ENCODE results near the gene CFAP20DC. TPM values are rescaled to one million over a fixed set of nuclear protein-coding genes. Genes with fewer than 3 reads are reported as not detected.
"Not testable (repeated sequence)": the region's sequence is repeated elsewhere in the genome, so short reads cannot be mapped to it uniquely, and the experiment has no call there.

The CFAP20DC gene
- total RNA-seq, 1 experiment from 2014 or later: 1.1 TPM

DNA sequence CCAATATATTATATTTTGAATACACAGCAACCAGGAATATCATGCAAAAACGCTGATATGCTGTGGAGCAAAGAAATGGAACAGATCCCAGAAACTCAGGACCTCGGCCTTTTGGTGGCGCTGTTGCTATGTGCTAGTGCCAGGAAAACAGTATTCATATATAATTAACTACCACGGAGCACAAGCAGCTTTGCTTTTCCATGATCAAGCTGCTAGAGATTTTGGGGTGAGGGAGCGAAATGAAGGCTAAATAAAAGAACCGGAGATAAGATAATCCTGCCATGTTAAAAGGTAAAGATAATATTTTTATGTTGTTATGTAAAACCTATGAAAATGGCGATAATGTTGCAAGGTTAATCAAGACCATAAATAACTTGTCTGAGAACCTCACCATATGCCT is 225.5 kb downstream of the CFAP20DC start:
- ChIA-PET POLR2A (interaction anchor here (0.6 to 1.2 kb wide), 2 partner anchors 29 to 230 kb away, joined by 3 read pairs; no protein-coding TSS in a partner anchor), CTCF (interaction anchor here (0.6 to 3.5 kb wide), 31 partner anchors 8 to 1844 kb away, joined by 3 to 30 read pairs (median 4); no protein-coding TSS in a partner anchor)
- DNase-seq (ENCODE audit: unreplicated experiment): peak; percentile 78
- H3K4me1 Mint-ChIP-seq (ENCODE audit: insufficient read depth, unreplicated experiment): no peaks in the 10 kb centered on the region
- H3K27me3 Mint-ChIP-seq (ENCODE audit: insufficient read depth, unreplicated experiment): no peaks in the 10 kb centered on the region
- no peak overlapping the region for H3K4me3 Mint-ChIP-seq (ENCODE audit: unreplicated experiment)
- intact Hi-C loops (cut with micrococcal nuclease): loop anchor here (2.0 to 10.0 kb wide), 6 partner anchors 171 to 991 kb away; no protein-coding TSS in a partner anchor
- TF ChIP-seq CTCF (IDR thresholded peaks at IDR 0.05; ENCODE audit: unreplicated experiment): peak; percentile 77
- BruUV-seq (replicated peaks): no TSS peak
- no peak overlapping the region for H3K27ac Mint-ChIP-seq (ENCODE audit: low read depth, unreplicated experiment)
- no peaks in the 10 kb centered on the region for H3K9me3 Mint-ChIP-seq (ENCODE audit: unreplicated experiment)
- no peaks in the 10 kb centered on the region for H3K36me3 Mint-ChIP-seq (ENCODE audit: insufficient read depth, unreplicated experiment)

- intact Hi-C loops (cut with micrococcal nuclease); H3K36me3 Mint-ChIP-seq (ENCODE audit: insufficient read depth, unreplicated experiment); H3K4me3 Mint-ChIP-seq (ENCODE audit: unreplicated experiment); POLR2A ChIA-PET; H3K9me3 Mint-ChIP-seq (ENCODE audit: unreplicated experiment); DNase-seq (ENCODE audit: unreplicated experiment); H3K27ac Mint-ChIP-seq (ENCODE audit: low read depth, unreplicated experiment); BruUV-seq (replicated peaks); H3K27me3 Mint-ChIP-seq (ENCODE audit: insufficient read depth, unreplicated experiment); H3K4me1 Mint-ChIP-seq (ENCODE audit: insufficient read depth, unreplicated experiment): not testable (repeated sequence)
- CTCF ChIA-PET: interaction anchor here (0.7 kb wide), 1 partner anchor 10 kb away, joined by 6 read pairs; no protein-coding TSS in a partner anchor
Observed at GRCh38 chr3:58806551-58807244, 243.1 kb downstream of the CFAP20DC start.

DNA sequence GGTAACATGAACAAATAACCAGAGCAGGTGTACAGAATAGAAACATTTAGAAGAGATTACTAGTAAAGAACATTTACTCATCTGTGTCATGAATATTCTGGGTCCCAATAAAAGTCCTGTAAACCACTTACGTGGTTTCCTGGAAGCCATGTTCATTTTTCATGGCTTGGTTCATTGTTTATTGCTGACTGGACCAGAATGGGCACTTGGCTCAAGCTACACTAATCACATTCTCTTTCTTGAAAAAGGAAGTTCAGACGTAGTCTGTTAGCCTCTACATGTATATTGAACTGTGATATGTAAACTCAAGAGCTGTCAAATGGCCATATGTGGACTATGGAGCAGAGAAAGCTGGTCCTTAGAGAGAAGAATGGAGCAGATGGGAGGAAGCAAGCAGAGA is 244.9 kb downstream of the CFAP20DC start:
- no peaks in the 10 kb centered on the region for H3K36me3 Mint-ChIP-seq (ENCODE audit: insufficient read depth, unreplicated experiment)
- H3K27ac Mint-ChIP-seq (ENCODE audit: low read depth, unreplicated experiment): no peak overlapping the region
- no peaks in the 10 kb centered on the region for H3K27me3 Mint-ChIP-seq (ENCODE audit: insufficient read depth, unreplicated experiment)
- no peaks in the 10 kb centered on the region for H3K9me3 Mint-ChIP-seq (ENCODE audit: unreplicated experiment)
- TF ChIP-seq CTCF (IDR thresholded peaks at IDR 0.05; ENCODE audit: unreplicated experiment): no peak
- no TSS peak for BruUV-seq (replicated peaks)
- no peak overlapping the region for H3K4me3 Mint-ChIP-seq (ENCODE audit: unreplicated experiment)
- POLR2A ChIA-PET: no interaction called here
- intact Hi-C loops (cut with micrococcal nuclease): no loop called here
- CTCF ChIA-PET: interaction anchor here (1.2 kb wide), 1 partner anchor 19 kb away, joined by 4 read pairs; no protein-coding TSS in a partner anchor
- H3K4me1 Mint-ChIP-seq (ENCODE audit: insufficient read depth, unreplicated experiment): no peaks in the 10 kb centered on the region
- DNase-seq (ENCODE audit: unreplicated experiment): no peak

DNA sequence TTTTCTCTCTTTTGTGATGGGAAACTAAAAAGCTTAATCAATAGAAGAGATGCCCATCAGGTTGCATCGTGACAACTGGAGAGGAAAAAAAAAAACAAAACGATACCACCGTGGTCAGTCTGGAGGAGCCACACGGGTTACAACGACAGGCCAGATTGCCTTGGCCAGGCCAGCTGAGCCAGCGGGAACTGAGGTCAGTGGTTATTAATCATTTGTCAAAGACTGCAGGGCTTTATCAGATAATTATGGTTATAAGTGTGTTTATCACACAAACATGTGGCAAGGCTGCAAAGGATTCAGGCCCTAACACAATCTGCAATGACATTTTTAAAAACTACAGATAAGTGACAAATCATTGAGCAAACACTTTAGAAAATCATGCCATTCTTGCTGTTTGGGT is 248.3 kb downstream of the CFAP20DC start:
- H3K4me3 Mint-ChIP-seq (ENCODE audit: unreplicated experiment): no peak overlapping the region
- CTCF ChIA-PET: interaction anchor here (0.5 kb wide), 1 partner anchor 30 kb away, joined by 4 read pairs; no protein-coding TSS in a partner anchor
- DNase-seq (ENCODE audit: unreplicated experiment): no peak
- intact Hi-C loops (cut with micrococcal nuclease): no loop called here
- H3K9me3 Mint-ChIP-seq (ENCODE audit: unreplicated experiment): no peaks in the 10 kb centered on the region
- H3K27ac Mint-ChIP-seq (ENCODE audit: low read depth, unreplicated experiment): no peak overlapping the region
- BruUV-seq (replicated peaks): no TSS peak
- no peak for TF ChIP-seq CTCF (IDR thresholded peaks at IDR 0.05; ENCODE audit: unreplicated experiment)
- POLR2A ChIA-PET: no interaction called here
- no peaks in the 10 kb centered on the region for H3K27me3 Mint-ChIP-seq (ENCODE audit: insufficient read depth, unreplicated experiment)
- H3K4me1 Mint-ChIP-seq (ENCODE audit: insufficient read depth, unreplicated experiment): no peaks in the 10 kb centered on the region
- no peaks in the 10 kb centered on the region for H3K36me3 Mint-ChIP-seq (ENCODE audit: insufficient read depth, unreplicated experiment)

All from MCF 10A (cell line).